HG02610 (cell line): ENCODE results near the gene NPLOC4.

Experiments used
- ATAC-seq: cut with Tn5 transposase; IDR thresholded peaks from one replicate; pipeline ENCODE4 v1.9.1; 2021; ENCODE audit warnings: mild to moderate bottlenecking, moderate library complexity; ENCODE audit not compliant: unreplicated experiment

NPLOC4 gene

GRCh38 chr17:81510785-81511553 is 125.9 kb downstream of the NPLOC4 start:
- ATAC-seq: no peak

- no peak for ATAC-seq
These were observed 126.7 kb downstream of the NPLOC4 start for GRCh38 chr17:81509972-81510784.

GRCh38 chr17:81509207-81509971 is 127.5 kb downstream of the NPLOC4 start:
- no peak for ATAC-seq

- ATAC-seq: no peak
These were observed 128.2 kb downstream of the NPLOC4 start for GRCh38 chr17:81508639-81509206.
